CD1c-positive myeloid dendritic cell (primary cell): ENCODE data around the gene SLC4A1.

ENCODE experiments used
- DNase-seq: peaks from one replicate; pipeline ENCODE4 v3.0.0-alpha.2; 2016; ENCODE audit errors: extremely low spot score

SLC4A1 gene

GRCh38 chr17:44283344-44284023, 15.5 kb upstream of the SLC4A1 start:
- DNase-seq: no peak

- no peak for DNase-seq
Observed at GRCh38 chr17:44282264-44282663, 14.3 kb upstream of the SLC4A1 start.

GRCh38 chr17:44281570-44281969, 13.6 kb upstream of the SLC4A1 start:
- no peak for DNase-seq

- peak; percentile 4 for DNase-seq
Observed at GRCh38 chr17:44280392-44280937, 12.5 kb upstream of the SLC4A1 start.

GRCh38 chr17:44279666-44280391, 11.9 kb upstream of the SLC4A1 start:
- peak; percentile 85 for DNase-seq

GRCh38 chr17:44279346-44279665, 11.4 kb upstream of the SLC4A1 start:
- DNase-seq: no peak

GRCh38 chr17:44277976-44278375, 10.0 kb upstream of the SLC4A1 start:
- DNase-seq: no peak

- DNase-seq: no peak
Observed at GRCh38 chr17:44273607-44274006, 5.7 kb upstream of the SLC4A1 start.

GRCh38 chr17:44272954-44273353, 5.0 kb upstream of the SLC4A1 start:
- no peak for DNase-seq

GRCh38 chr17:44272321-44272951, 4.5 kb upstream of the SLC4A1 start:
- DNase-seq: peak; percentile 12

GRCh38 chr17:44269535-44270240, 1.8 kb upstream of the SLC4A1 start:
- DNase-seq: no peak

- no peak for DNase-seq
Observed at GRCh38 chr17:44268709-44269534, 987 bp upstream of the SLC4A1 start.

GRCh38 chr17:44267165-44267455, 825 bp downstream of the SLC4A1 start:
- DNase-seq: no peak

- no peak for DNase-seq
Observed at GRCh38 chr17:44266402-44267164, 1.4 kb downstream of the SLC4A1 start.

- no peak for DNase-seq
Observed at GRCh38 chr17:44263345-44263902, 4.5 kb downstream of the SLC4A1 start.

- no peak for DNase-seq
Observed at GRCh38 chr17:44262654-44263225, 5.2 kb downstream of the SLC4A1 start.

- DNase-seq: no peak
Observed at GRCh38 chr17:44260296-44260695, 7.6 kb downstream of the SLC4A1 start.

GRCh38 chr17:44258811-44259351, 9.1 kb downstream of the SLC4A1 start:
- no peak for DNase-seq

GRCh38 chr17:44257815-44258760, 9.8 kb downstream of the SLC4A1 start:
- no peak for DNase-seq
